ENCODE measurements around the gene AVEN. TPM values are rescaled to one million over a fixed set of nuclear protein-coding genes. Genes with fewer than 3 reads are reported as not detected.
"Not testable (repeated sequence)": the region's sequence is repeated elsewhere in the genome, so short reads cannot be mapped to it uniquely, and the experiment has no call there.

Gene AVEN
- total and polyA plus RNA-seq, 11 donors: 16.3 to 37.1 (median 21.0) TPM

DNA sequence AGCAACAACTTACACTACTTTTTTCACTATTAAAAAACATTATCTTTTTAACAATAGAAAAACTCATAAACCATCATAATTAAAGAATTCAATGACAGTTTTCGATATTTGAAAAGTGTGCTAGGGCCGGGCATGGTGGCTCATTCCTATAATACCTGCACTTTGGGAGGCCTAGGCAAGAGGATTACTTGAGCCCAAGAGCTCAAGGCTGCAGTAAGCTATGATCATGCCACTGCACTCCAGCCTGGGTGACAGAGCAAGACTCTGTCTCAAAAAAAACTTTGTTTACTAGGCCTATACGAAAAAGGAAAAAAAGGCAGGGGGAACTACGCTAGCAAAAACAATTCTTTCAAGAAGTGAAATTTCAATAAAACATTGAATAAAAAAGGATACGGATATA, 28.1 kb downstream of the AVEN start:
- no peak overlapping the region for H3K4me3 ChIP-seq
- 95 to 98% (median 96%) methylated on average over 5 of the region's 5 CpGs for WGBS, 4 donors
- H3K27ac ChIP-seq: no peak overlapping the region
- no peaks in the 10 kb centered on the region for H3K36me3 ChIP-seq
- TF ChIP-seq, protein P1, sequence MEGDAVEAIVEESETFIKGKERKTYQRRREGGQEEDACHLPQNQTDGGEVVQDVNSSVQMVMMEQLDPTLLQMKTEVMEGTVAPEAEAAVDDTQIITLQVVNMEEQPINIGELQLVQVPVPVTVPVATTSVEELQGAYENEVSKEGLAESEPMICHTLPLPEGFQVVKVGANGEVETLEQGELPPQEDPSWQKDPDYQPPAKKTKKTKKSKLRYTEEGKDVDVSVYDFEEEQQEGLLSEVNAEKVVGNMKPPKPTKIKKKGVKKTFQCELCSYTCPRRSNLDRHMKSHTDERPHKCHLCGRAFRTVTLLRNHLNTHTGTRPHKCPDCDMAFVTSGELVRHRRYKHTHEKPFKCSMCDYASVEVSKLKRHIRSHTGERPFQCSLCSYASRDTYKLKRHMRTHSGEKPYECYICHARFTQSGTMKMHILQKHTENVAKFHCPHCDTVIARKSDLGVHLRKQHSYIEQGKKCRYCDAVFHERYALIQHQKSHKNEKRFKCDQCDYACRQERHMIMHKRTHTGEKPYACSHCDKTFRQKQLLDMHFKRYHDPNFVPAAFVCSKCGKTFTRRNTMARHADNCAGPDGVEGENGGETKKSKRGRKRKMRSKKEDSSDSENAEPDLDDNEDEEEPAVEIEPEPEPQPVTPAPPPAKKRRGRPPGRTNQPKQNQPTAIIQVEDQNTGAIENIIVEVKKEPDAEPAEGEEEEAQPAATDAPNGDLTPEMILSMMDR (IDR thresholded peaks at IDR 0.05): no peak
- TF ChIP-seq POLR2A (IDR thresholded peaks at IDR 0.05): no peak
- no peak for ATAC-seq
- DNase-seq: no peak
- intact Hi-C loops (cut with DNase I): loop anchor here in 1 of 10 donors (5.0 kb wide), 1 partner anchor 51 kb away; no protein-coding TSS in a partner anchor
- peaks cover 0 to 2% (median 0%) of the 10 kb centered on the region in 12 donors for H3K4me1 ChIP-seq
- no peaks in the 10 kb centered on the region for H3K9me3 ChIP-seq
- H3K27me3 ChIP-seq: no peaks in the 10 kb centered on the region

DNA sequence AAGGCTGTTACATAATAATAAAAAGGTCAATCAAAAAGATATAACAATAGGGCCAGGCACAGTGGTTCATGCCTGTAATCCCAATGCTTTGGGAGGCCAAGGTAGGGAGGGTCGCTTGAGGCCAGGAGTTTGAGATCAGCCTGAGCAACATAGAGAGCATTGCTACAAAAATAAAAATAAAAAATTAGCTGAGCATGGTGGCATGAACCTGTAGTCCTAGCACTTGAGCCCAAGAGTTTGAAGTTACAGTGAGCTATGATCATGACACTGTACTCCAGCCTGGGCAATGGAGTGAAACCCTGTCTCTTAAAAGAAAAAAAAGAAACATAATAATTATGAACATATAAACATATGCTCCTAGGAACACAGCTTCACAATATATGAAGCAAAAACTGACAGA, 29.3 kb downstream of the AVEN start:
- no peak overlapping the region for H3K4me3 ChIP-seq
- DNase-seq (no peak), ATAC-seq (no peak)
- 95 to 100% (median 96%) methylated on average over 1 of the region's 1 CpG for WGBS, 4 donors
- intact Hi-C loops (cut with DNase I): loop anchor here in 1 of 10 donors (5.0 kb wide), 1 partner anchor 53 kb away; no protein-coding TSS in a partner anchor
- no peaks in the 10 kb centered on the region for H3K36me3 ChIP-seq
- no peaks in the 10 kb centered on the region for H3K27me3 ChIP-seq
- H3K27ac ChIP-seq: no peak overlapping the region
- peaks cover 0 to 2% (median 0%) of the 10 kb centered on the region in 12 donors for H3K4me1 ChIP-seq
- H3K9me3 ChIP-seq: no peaks in the 10 kb centered on the region
- TF ChIP-seq, protein P1 (IDR thresholded peaks at IDR 0.05): no peak
- no peak for TF ChIP-seq POLR2A (IDR thresholded peaks at IDR 0.05)

DNA sequence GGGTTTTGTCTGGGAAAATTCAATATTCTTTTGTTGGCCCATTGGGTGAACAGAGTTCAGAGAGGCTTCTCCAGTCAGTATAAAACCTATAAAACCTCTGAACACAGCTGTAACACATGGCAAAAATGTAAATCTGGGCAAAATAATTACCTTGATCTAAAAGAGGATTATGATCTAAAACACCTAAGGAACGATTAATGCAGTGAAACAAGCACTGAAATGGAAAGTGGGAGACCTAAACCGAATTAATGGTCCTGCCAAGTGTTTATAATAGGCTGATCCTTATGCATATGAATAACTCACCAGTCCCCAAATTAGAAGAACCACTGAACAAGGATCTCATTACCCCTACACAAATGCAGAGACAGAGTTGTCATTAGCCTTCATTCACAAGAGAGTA, 32.6 kb downstream of the AVEN start:
- no peak for TF ChIP-seq POLR2A (IDR thresholded peaks at IDR 0.05)
- TF ChIP-seq, protein P1 (IDR thresholded peaks at IDR 0.05): no peak
- H3K4me1 ChIP-seq: no peaks in the 10 kb centered on the region
- no peaks in the 10 kb centered on the region for H3K27me3 ChIP-seq
- no peak for DNase-seq
- no peak for ATAC-seq
- WGBS, 4 donors: 86 to 94% (median 90%) methylated on average over 2 of the region's 2 CpGs
- peaks cover 0 to 14% (median 3%) of the 10 kb centered on the region in 9 donors for H3K36me3 ChIP-seq
- H3K9me3 ChIP-seq: no peaks in the 10 kb centered on the region
- H3K4me3 ChIP-seq: no peak overlapping the region
- H3K27ac ChIP-seq: no peak overlapping the region
- intact Hi-C loops (cut with DNase I): no loop called here

DNA sequence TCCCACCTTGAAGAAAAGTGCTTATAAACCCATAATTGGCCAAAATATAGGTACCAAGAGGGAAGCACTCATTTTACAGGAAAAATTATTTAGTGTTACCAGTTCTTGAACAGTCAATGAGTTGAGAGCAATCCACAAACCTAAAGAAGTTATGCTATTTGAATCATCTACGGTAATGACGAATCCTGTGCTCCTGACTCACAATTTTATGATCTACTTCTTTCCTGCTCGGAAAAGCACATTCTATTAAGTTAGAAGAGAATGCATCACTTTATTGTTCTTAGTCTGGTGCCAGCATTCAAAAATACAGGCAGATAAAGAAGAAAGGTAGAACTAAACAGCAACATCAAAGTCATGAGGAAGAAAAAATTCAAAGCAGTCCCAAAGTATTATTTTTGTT, 37.5 kb downstream of the AVEN start:
- TF ChIP-seq POLR2A (IDR thresholded peaks at IDR 0.05): no peak
- TF ChIP-seq, protein P1 (IDR thresholded peaks at IDR 0.05): no peak
- no peaks in the 10 kb centered on the region for H3K4me1 ChIP-seq

DNA sequence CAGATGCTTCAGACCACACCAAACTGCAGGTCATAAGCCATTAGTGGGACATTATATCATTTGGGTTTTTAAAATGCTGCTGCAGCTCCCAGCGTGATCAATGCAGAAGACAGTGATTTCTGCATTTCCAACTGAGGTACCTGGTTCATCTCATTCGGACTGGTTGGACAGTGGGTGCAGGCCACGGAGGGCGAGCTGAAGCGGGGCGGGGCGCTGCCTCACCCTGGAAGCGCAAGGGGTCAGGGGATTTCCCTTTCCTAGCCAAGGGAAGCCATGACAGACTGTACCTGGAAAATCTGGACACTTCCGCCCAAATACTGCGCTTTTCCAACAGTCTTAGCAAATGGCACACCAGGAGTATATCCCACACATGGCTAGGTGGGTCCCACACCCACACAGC, 43.3 kb downstream of the AVEN start:
- intact Hi-C loops (cut with DNase I); ATAC-seq: not testable (repeated sequence)

More for the DNA sequence above, 37.5 kb downstream of the AVEN start:
- Histone ChIP-seq H3K4me3 (no peak overlapping the region), H3K36me3 (peaks cover 0 to 14% (median 3%) of the 10 kb centered on the region in 9 donors), H3K27ac (no peak overlapping the region), H3K9me3 (no peaks in the 10 kb centered on the region), H3K27me3 (no peaks in the 10 kb centered on the region)
- 64 to 65% (median 65%) methylated on average over 3 of the region's 3 CpGs for WGBS, 4 donors
- intact Hi-C loops (cut with DNase I): no loop called here
- ATAC-seq: no peak
- DNase-seq: no peak

More for the DNA sequence above, 43.3 kb downstream of the AVEN start:
- not testable (repeated sequence) for H3K27me3 ChIP-seq, H3K4me3 ChIP-seq, H3K9me3 ChIP-seq, DNase-seq, H3K27ac ChIP-seq, H3K36me3 ChIP-seq, H3K4me1 ChIP-seq
- 93 to 98% (median 96%) methylated on average over 10 of the region's 10 CpGs for WGBS, 4 donors

Data from heart left ventricle (tissue), 16 donors.